NCI-H748 (cell line): Measurements from ENCODE around the gene EIF4E1B.

ENCODE experiments used
- DNase-seq: peaks from one replicate; lab custom pipeline; 2025; ENCODE audit not compliant: unreplicated experiment; lab: John Stamatoyannopoulos, UW

EIF4E1B gene

GRCh38 chr5:176685010-176685409, 54.5 kb downstream of the EIF4E1B start:
- no peak for DNase-seq

DNA sequence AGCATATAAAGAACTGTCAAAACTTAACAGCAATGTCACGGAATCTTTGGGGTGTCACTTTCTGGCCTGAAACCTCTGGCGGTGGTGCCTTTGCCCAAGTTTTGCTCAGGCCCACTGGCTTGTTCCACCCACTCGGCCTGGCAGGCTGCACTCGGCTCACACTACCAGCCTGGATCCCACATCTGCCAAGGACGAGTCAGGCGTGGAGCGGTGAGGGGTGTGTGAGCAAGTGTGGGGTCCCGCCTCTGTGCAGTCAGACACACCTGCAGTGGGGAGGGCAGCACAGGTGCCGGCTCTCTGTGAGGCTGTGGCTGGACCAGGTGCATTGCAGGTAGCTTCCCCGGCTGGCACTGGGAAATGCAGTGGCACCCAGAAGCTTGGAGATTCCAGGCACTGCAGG, 56.8 kb downstream of the EIF4E1B start:
- DNase-seq: no peak

GRCh38 chr5:176687881-176688280, 57.4 kb downstream of the EIF4E1B start:
- DNase-seq: no peak

GRCh38 chr5:176690911-176691310, 60.4 kb downstream of the EIF4E1B start:
- DNase-seq: no peak

DNA sequence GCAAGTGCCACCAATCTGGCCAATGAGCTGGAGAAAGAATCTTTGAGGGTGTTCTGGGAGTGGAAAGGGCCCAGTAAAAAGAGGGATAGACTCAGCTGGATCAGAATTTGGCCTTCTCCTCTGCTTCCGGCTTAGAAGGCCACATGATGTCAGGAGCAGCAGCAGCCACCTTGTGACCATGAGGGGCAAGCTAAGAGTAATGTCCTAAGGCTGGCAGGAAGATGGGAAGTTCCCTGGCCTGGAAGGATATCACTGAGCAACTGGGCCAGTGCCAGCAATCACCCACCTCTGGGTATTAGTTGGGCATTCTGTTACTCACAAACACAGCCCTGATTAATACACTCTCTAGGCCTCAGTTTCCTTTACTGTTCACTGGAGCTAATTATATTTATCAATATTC, 61.0 kb downstream of the EIF4E1B start:
- DNase-seq: no peak

DNA sequence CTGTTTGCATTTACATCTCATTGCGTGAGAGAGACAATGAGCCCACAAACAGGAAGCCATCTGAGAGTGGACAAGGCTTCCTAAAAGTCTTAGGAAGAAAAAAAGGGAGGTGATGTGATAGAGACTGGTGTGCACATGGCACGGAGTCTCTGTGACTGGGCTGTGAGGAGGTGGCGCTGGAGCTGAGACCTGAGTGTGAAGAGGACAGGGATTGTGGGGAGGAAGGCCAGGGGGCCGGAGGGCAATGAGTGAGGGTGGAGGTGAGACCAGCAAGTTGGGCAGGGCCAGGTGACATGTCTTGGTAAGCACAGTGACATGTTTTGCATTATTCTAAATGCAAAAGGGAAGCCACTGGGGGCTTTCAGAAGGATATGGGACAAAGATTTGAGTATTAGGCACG, 61.9 kb downstream of the EIF4E1B start:
- DNase-seq: peak; percentile 44

GRCh38 chr5:176692839-176693476, 62.5 kb downstream of the EIF4E1B start:
- peak; percentile 94 for DNase-seq

- peak; percentile 67 for DNase-seq
Observed at GRCh38 chr5:176693477-176693851, 63.0 kb downstream of the EIF4E1B start.

DNA sequence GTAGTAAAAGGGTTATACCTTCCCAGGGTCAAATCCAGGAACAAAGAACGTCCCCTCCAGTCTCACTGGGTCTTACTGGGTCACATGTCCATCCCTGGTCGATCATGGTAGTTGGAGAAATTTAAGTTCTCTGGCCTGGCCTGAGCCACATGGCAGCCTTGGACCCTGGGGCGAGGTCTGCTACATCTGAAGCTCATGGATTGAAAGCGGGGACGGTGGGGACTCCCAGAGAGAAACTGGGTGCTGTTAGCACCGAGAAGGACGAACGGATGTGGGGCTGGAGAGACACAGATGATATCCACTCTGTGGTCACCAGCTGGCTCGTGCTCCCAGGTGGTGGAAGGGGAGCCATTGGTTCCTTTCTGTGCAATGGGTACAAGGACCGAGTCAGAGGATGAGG, 63.7 kb downstream of the EIF4E1B start:
- no peak for DNase-seq

DNA sequence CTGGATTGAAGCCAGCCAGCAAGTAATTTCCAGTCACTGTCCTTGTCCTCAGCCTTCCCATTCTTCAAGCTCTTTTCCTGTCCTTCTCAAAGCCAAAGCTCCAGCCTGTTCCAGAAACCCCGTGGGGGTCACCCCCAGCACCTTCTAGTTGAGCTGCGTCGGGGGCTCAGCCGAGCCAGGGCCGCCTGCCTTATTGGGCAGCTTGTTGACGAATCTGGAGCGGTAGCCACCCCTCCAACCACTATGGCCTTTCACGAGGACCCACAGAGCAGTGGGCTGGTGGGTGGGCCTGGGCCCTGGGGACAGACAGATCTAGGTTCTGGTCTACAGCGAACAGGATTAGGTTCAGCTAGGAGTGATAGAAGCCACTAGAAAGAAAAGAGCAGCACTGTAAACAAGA, 64.2 kb downstream of the EIF4E1B start:
- no peak for DNase-seq

DNA sequence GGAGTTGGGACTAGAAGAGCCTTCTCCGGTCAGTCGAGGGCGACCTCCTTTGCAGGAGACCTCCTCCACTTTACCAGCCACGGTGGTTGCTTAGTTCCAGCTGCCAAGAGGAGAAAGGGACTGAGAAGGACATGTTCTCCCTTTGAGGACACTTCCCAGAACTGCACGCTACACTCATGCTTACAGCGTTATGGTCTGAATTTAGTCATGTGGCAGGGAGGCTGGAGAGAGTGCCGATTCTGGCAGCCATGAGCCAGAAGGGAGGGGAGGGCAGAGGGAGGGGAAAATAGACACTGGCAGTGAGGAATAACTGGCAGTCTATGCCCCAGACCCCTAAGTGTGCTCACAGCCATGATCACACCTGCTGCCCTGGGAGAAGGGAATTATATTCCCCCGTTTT, 64.6 kb downstream of the EIF4E1B start:
- DNase-seq: no peak
